CD4-positive, alpha-beta T cell treated with Interleukin-15 for 4 hours (primary cell): ENCODE measurements around the gene SH3RF2.
"Not testable (repeated sequence)": the region's sequence is repeated elsewhere in the genome, so short reads cannot be mapped to it uniquely, and the experiment has no call there.

Source experiments
- DNase-seq: peaks from one replicate; pipeline ENCODE4 v3.0.0-alpha.2; 2020; ENCODE audit warnings: low spot score

The SH3RF2 gene

DNA sequence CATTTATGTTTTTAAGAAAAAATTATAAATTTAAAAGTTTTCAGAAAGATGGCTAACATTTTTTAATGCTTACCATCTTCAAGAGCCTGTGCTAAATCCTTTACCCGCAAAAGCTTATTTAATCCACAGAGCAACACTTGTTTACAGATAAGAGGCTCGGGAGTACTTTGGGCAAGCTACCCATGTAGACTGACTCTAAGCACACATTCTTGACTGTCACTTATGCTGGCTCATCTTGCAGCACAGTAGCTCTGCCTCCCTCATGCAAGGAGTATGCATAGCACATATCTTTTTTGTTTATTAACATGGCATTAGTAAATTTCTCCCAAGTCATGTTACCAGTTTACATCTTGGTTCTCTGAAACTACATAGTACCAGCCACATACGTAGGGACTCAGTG is 14.7 kb downstream of the SH3RF2 start:
- DNase-seq, result no peak

- DNase-seq, result no peak
Observed at GRCh38 chr5:145953202-145953601, 16.8 kb downstream of the SH3RF2 start.

DNA sequence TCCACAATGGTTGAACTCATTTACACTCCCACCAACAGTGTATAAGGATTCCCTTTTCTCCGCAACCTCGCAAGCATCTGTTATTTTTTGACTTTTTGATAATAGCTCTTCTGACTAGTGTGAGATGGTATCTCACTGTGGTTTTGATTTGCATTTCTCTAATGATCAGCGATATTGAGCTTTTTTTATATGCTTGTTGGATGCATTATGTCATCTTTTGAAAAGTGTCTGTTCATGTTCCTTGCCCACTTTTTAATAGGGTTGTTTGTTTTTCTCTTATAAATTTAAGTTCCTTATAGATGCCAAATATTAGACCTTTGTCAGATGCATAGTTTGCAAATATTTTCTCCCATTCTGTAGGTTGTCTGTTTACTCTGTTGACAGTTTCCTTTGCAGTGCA is 17.8 kb downstream of the SH3RF2 start:
- not testable (repeated sequence) for DNase-seq

DNA sequence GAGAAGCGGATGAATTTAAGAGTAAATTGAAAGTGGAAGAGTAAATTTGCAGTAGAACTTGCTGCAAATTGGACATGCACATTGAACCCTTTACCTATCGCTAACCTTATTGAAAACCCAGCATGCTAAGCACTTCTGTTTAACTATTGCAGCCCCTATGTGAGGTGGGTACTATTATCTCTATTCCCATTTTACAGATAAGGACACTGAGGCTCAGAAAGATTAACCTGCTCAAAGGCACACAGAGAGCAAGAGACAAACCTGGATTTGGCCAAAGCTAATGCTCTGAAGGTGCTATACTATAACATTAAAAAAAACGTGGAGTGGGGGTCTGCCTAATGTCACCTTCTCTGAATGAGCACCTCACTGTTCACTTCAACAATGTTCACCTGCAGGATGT is 21.0 kb downstream of the SH3RF2 start:
- DNase-seq, result no peak

DNA sequence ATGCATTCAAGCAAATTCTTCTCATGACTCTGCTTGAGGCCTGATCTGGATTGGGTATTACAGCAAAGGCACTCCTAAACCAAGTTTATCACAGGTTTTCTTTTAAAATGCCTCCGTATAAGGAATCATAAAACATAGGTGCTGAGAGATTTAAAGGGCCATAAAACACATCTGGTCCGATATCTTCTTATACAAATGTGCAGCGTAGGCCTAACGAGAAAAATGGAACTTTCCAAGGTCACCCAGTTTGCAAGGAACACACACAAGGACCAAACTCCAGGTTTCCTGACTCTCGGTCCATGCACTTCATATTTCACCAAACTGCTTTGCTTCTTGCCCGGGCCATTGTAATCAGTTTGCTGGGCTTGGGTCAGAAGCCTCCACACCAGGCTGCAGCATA is 22.1 kb downstream of the SH3RF2 start:
- DNase-seq, result no peak

DNA sequence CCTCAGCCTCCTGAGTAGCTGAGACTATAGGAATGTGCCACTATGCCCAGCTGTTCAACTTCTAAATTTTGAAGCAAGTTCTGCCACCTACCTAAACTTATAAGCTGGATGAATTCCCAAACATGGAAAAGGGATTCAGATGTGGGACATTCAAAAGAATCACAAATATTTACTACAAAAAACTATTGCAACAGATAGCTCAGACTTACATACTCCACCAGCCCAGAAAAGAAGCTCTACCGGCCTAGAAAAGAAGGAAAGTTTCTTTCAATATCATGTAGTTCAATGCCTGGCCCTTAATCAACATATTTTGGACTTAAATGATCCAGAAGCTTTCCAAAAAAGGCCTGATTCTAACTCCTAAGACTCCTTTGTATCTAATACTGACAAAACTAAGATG is 23.8 kb downstream of the SH3RF2 start:
- DNase-seq, result no peak

- no peak for DNase-seq
Observed at GRCh38 chr5:145960848-145961600, 24.6 kb downstream of the SH3RF2 start.

GRCh38 chr5:145962001-145962400 is 25.6 kb downstream of the SH3RF2 start:
- no peak for DNase-seq

GRCh38 chr5:145964008-145964407 is 27.6 kb downstream of the SH3RF2 start:
- DNase-seq, result not testable (repeated sequence)

GRCh38 chr5:145965804-145966203 is 29.4 kb downstream of the SH3RF2 start:
- DNase-seq, result no peak

GRCh38 chr5:145967296-145967695 is 30.9 kb downstream of the SH3RF2 start:
- no peak for DNase-seq

DNA sequence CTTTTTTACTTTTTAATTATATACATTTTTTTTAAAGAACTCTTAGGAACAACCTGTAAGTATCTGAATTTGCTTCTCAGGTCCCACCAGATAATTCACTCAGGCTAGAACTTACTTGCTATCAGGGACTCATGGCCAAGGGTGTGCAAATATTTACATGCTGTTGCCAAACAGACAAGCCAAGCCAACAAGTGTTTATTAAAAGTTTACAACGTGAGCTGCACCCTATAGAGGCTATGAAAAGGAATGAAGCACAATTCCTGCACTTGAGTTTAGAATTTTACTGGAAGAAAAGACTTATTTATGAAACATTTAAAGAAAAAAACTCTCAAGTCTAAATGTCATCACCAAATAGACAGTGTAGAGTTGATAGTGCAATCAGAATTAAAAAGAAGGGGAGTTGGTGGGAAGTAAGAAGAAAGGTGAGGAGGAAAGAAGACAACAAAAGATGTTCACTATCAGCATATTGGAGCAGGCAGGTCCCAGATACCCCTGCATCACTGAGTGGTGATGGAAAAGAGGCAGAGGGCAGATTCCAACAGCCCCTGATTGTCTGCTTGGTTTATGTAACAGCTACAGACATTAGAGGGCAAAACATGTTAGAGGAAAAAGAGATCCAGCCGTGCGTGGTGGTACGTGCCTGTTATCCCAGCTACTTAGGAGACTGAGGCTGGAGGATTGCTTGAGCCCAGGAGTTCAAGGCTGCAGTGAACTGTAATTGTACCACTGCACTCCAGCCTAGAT is 32.8 kb downstream of the SH3RF2 start:
- no peak for DNase-seq

GRCh38 chr5:145969714-145970092 is 33.3 kb downstream of the SH3RF2 start:
- DNase-seq, result no peak

GRCh38 chr5:145971108-145971507 is 34.7 kb downstream of the SH3RF2 start:
- no peak for DNase-seq

DNA sequence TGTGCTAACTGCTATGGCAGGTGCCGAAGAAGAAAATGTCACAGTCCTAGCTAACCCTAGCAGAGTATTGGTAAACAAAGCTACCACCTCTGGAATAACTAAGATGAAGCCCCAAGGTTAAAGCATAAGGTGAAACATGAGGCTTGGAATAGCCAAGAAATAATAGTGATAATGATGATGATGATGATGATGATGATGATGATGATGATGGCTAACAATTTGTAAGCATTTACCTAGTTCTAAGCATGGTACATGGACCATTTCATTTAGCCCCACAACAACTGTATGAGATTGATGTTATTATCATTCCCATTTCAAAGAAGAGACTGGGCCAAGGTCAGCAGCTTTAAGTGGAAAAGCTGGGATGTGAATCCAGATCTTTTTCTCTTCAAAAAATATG is 35.3 kb downstream of the SH3RF2 start:
- no peak for DNase-seq

DNA sequence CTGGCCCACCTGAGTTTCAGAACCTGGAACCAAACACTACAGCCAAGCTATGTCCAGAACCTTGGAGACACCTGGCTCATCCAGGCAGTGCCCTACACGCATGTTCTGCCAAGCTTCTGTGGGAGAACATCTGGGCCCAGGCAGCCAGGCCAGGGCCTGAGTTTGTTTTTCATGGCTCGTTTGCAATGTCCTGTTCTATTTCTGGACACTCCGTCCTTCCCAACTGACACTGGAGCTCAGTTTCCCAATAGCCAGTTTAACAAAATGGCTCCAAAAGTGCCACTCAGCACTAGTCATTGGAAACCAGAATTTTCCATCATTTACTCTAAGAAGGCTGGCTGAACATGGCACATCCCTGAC is 38.6 kb downstream of the SH3RF2 start:
- no peak for DNase-seq

DNA sequence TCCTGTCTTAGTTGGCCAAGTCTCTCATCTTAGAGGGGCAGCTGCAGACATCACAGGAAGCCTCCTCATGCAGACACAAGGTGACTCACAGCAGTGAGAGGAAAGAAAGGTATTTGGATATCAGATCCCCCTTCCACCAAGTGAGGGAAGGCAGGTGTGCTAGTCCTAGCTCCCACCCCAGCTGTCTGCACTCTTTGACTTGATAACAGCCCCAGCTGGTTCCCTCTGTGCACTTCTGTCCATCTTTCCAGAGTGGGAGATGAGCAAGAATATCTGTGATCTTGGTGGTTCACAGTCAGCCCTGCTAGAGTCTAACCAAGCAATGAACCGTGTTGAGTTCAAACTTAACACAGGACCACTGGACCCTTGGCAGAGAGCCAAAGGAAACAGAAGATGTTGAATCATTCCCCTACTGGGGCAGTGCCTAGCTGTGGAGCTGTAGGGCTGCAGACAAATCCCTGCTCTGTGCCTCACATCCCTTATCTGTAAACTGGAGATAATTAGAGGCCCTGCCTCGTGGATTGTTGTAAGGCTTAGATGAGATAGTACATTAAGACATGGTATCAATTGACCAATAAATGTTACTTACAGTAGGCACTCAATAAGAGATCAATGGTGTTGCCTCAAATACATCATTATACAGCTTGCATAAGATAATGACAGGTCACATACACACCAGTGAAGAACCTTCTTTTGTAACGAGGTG is 39.1 kb downstream of the SH3RF2 start:
- no peak for DNase-seq

GRCh38 chr5:145976431-145977155 is 40.2 kb downstream of the SH3RF2 start:
- no peak for DNase-seq

DNA sequence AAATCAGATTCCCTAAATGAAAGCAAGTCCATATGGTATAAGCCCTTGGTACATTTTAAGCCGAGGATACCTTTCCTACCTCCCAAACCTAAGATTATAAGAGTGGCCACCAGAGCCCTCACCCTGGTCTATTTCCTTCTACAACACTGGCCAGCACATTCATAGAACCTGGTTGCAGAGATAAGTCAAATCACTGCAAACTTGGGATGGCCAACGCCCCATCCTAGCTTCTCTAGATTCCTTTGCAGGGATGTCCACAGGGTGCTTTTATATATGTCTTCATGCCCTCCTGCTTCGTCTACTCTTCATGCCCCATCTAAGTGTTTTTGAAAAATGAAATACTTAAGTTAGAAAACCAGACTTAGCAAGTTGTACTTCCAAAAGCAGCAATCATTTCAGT is 41.8 kb downstream of the SH3RF2 start:
- DNase-seq, result no peak

GRCh38 chr5:145978708-145979107 is 42.3 kb downstream of the SH3RF2 start:
- DNase-seq, result no peak

DNA sequence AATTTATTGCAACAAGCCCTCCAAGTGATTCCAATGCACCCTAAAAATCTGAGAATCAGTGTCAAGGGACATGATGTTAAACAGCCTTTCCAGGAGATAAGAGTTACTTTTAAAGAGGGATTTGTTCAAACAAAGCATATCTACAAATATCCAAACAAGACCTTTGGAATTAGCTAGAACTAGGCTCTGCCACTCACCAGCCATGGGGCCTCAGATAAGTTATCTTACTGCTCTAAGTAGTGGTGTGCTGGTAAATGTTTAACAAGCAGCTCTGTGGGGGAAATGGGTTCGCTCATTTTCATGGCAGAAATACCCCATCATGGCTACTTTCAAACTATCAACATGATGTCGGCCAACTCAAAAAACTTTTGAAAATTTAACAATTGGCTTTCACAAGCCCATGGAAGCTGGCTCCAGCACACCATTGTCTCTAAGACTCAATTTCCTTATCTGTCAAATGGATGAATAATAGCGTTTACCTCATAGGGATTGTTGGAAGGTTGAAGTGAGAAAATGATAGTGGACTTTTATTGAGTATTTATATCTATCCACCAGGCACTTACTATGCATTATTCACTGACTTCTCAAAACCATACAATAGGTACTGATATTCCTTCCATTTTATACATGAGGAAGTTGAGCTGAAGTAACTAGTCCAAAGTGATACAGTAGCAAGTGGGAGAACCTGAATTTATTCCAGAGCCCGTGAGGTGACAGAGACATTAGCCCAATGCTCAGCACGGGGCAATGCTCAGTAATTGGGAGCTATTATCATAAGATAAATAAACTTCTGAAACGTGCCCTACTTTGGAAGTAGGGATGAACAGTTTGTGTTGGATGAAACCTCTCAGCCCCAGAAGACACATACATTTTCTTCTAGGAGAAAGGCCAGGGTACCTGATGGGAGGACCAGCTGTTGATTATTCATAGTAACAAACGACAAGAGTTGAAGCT is 43.2 kb downstream of the SH3RF2 start:
- DNase-seq, result no peak
